ENCODE data around the gene OCSTAMP. TPM values are rescaled to one million over a fixed set of nuclear protein-coding genes. Genes with fewer than 3 reads are reported as not detected.

OCSTAMP gene
- total RNA-seq (2014; rRNA removed; shearing (Covaris generic)): not detected in 2 replicates

GRCh38 chr20:46550461-46550860 lies at the start of gene OCSTAMP:
TSS of gene OCSTAMP (minus strand) at chr20:46550654. CDS start at chr20:46550560, 94 bp downstream.
- Histone ChIP-seq H3K4me1 (peaks cover 12% of the 10 kb centered on the region), H3K36me3 (no peaks in the 10 kb centered on the region), H3K27ac (no peak within 1 kb of the TSS), H3K27me3 (no peaks in the 10 kb centered on the region), H3K4me3 (no peak within 1 kb of the TSS), H3K9me3 (replicated peaks) (no peaks in the 10 kb centered on the region)
- peak; percentile 83 for DNase-seq

GRCh38 chr20:46599227-46599987 lies 49.0 kb upstream of the OCSTAMP start:
- Histone ChIP-seq H3K27ac (no peak overlapping the region), H3K9me3 (replicated peaks) (no peaks in the 10 kb centered on the region), H3K4me3 (no peak overlapping the region), H3K4me1 (no peaks in the 10 kb centered on the region), H3K36me3 (no peaks in the 10 kb centered on the region), H3K27me3 (peaks cover 13% of the 10 kb centered on the region; the same call in 1 of the 2 replicates)
- no peak for DNase-seq

- Histone ChIP-seq H3K4me3 (no peak overlapping the region), H3K4me1 (no peaks in the 10 kb centered on the region), H3K9me3 (replicated peaks) (peaks cover 5% of the 10 kb centered on the region; the same call in 1 of the 2 replicates), H3K27ac (no peak overlapping the region), H3K36me3 (no peaks in the 10 kb centered on the region), H3K27me3 (peaks cover 8% of the 10 kb centered on the region)
- no peak for DNase-seq
Observed at GRCh38 chr20:46595933-46596332, 45.5 kb upstream of the OCSTAMP start.

- peaks cover 5% of the 10 kb centered on the region; the same call in 1 of the 2 replicates for H3K9me3 ChIP-seq (replicated peaks)
- H3K4me1 ChIP-seq: peaks cover 6% of the 10 kb centered on the region; the same call in 1 of the 2 replicates
- no peak overlapping the region for H3K4me3 ChIP-seq
- H3K27ac ChIP-seq: no peak overlapping the region
- DNase-seq: no peak
- H3K27me3 ChIP-seq: peaks cover 8% of the 10 kb centered on the region
- no peaks in the 10 kb centered on the region for H3K36me3 ChIP-seq
Observed at GRCh38 chr20:46594725-46595124, 44.3 kb upstream of the OCSTAMP start.

GRCh38 chr20:46592580-46593362 lies 42.3 kb upstream of the OCSTAMP start:
- no peaks in the 10 kb centered on the region for H3K36me3 ChIP-seq
- H3K4me1 ChIP-seq: peaks cover 6% of the 10 kb centered on the region; the same call in 1 of the 2 replicates
- H3K27ac ChIP-seq: no peak overlapping the region
- peak in 1 of 2 experiments; percentile 36 for DNase-seq
- H3K4me3 ChIP-seq: no peak overlapping the region
- H3K27me3 ChIP-seq: peaks cover 8% of the 10 kb centered on the region
- peaks cover 9% of the 10 kb centered on the region for H3K9me3 ChIP-seq (replicated peaks)

GRCh38 chr20:46590443-46590842 lies 40.0 kb upstream of the OCSTAMP start:
- peaks cover 4% of the 10 kb centered on the region for H3K27me3 ChIP-seq
- no peak overlapping the region for H3K27ac ChIP-seq
- no peak for DNase-seq
- peaks cover 6% of the 10 kb centered on the region; the same call in 1 of the 2 replicates for H3K4me1 ChIP-seq
- H3K9me3 ChIP-seq (replicated peaks): peaks cover 9% of the 10 kb centered on the region
- no peaks in the 10 kb centered on the region for H3K36me3 ChIP-seq
- H3K4me3 ChIP-seq: no peak overlapping the region

GRCh38 chr20:46588532-46589511 lies 38.4 kb upstream of the OCSTAMP start:
- Histone ChIP-seq H3K27me3 (peaks cover 2% of the 10 kb centered on the region), H3K4me1 (peaks cover 6% of the 10 kb centered on the region; the same call in 1 of the 2 replicates), H3K4me3 (no peak overlapping the region), H3K36me3 (no peaks in the 10 kb centered on the region), H3K27ac (no peak overlapping the region), H3K9me3 (replicated peaks) (peaks cover 9% of the 10 kb centered on the region)
- no peak for DNase-seq

- H3K36me3 ChIP-seq: no peaks in the 10 kb centered on the region
- peaks cover 6% of the 10 kb centered on the region; the same call in 1 of the 2 replicates for H3K4me1 ChIP-seq
- no peak overlapping the region for H3K4me3 ChIP-seq
- no peak for DNase-seq
- peaks cover 7% of the 10 kb centered on the region for H3K27me3 ChIP-seq
- peaks cover 9% of the 10 kb centered on the region for H3K9me3 ChIP-seq (replicated peaks)
- no peak overlapping the region for H3K27ac ChIP-seq
Observed at GRCh38 chr20:46587986-46588385, 37.5 kb upstream of the OCSTAMP start.

GRCh38 chr20:46586724-46587123 lies 36.3 kb upstream of the OCSTAMP start:
- Histone ChIP-seq H3K27ac (no peak overlapping the region), H3K9me3 (replicated peaks) (peaks cover 9% of the 10 kb centered on the region), H3K4me3 (no peak overlapping the region), H3K36me3 (no peaks in the 10 kb centered on the region), H3K4me1 (peaks cover 6% of the 10 kb centered on the region; the same call in 1 of the 2 replicates), H3K27me3 (peaks cover 7% of the 10 kb centered on the region)
- no peak for DNase-seq

GRCh38 chr20:46584508-46584907 lies 34.1 kb upstream of the OCSTAMP start:
- H3K4me1 ChIP-seq: no peaks in the 10 kb centered on the region
- DNase-seq: no peak
- H3K9me3 ChIP-seq (replicated peaks): peaks cover 6% of the 10 kb centered on the region
- no peak overlapping the region for H3K27ac ChIP-seq
- H3K4me3 ChIP-seq: no peak overlapping the region
- peaks cover 7% of the 10 kb centered on the region; the same call in 1 of the 2 replicates for H3K27me3 ChIP-seq
- no peaks in the 10 kb centered on the region for H3K36me3 ChIP-seq

GRCh38 chr20:46583411-46584214 lies 33.2 kb upstream of the OCSTAMP start:
- H3K36me3 ChIP-seq: no peaks in the 10 kb centered on the region
- H3K9me3 ChIP-seq (replicated peaks): 0 out of 2 replicates have a peak, but pooled peaks cover 7% of the 10 kb centered on the region
- no peak overlapping the region for H3K27ac ChIP-seq
- no peak overlapping the region for H3K4me3 ChIP-seq
- DNase-seq: peak in 1 of 2 experiments; percentile 28
- H3K27me3 ChIP-seq: peaks cover 7% of the 10 kb centered on the region; the same call in 1 of the 2 replicates
- no peaks in the 10 kb centered on the region for H3K4me1 ChIP-seq

- no peaks in the 10 kb centered on the region for H3K4me1 ChIP-seq
- no peak for DNase-seq
- H3K36me3 ChIP-seq: no peaks in the 10 kb centered on the region
- peaks cover 7% of the 10 kb centered on the region; the same call in 1 of the 2 replicates for H3K27me3 ChIP-seq
- H3K9me3 ChIP-seq (replicated peaks): 0 out of 2 replicates have a peak, but pooled peaks cover 7% of the 10 kb centered on the region
- no peak overlapping the region for H3K27ac ChIP-seq
- H3K4me3 ChIP-seq: no peak overlapping the region
Observed at GRCh38 chr20:46582648-46583047, 32.2 kb upstream of the OCSTAMP start.

- Histone ChIP-seq H3K27me3 (peaks cover 7% of the 10 kb centered on the region; the same call in 1 of the 2 replicates), H3K27ac (no peak overlapping the region), H3K36me3 (no peaks in the 10 kb centered on the region), H3K4me1 (no peaks in the 10 kb centered on the region), H3K9me3 (replicated peaks) (0 out of 2 replicates have a peak, but pooled peaks cover 7% of the 10 kb centered on the region), H3K4me3 (no peak overlapping the region)
- no peak for DNase-seq
Observed at GRCh38 chr20:46581391-46581790, 30.9 kb upstream of the OCSTAMP start.
